NCI-H2227 (cell line): ENCODE data around the gene MARCHF3.
"Not testable (repeated sequence)": the region's sequence is repeated elsewhere in the genome, so short reads cannot be mapped to it uniquely, and the experiment has no call there.

Source experiments
- DNase-seq: peaks from one replicate; lab custom pipeline; 2025; ENCODE audit not compliant: unreplicated experiment; lab: John Stamatoyannopoulos, UW

The MARCHF3 gene

GRCh38 chr5:126852841-126853271, 177.5 kb downstream of the MARCHF3 start:
- no peak for DNase-seq

- DNase-seq = no peak
These were observed 178.2 kb downstream of the MARCHF3 start for GRCh38 chr5:126852091-126852571.

GRCh38 chr5:126851501-126852011, 178.8 kb downstream of the MARCHF3 start:
- DNase-seq = no peak

GRCh38 chr5:126849101-126849678, 181.2 kb downstream of the MARCHF3 start:
- no peak for DNase-seq

- DNase-seq = no peak
These were observed 182.1 kb downstream of the MARCHF3 start for GRCh38 chr5:126848253-126848652.

- no peak for DNase-seq
These were observed 182.5 kb downstream of the MARCHF3 start for GRCh38 chr5:126847826-126848251.

GRCh38 chr5:126847456-126847820, 182.9 kb downstream of the MARCHF3 start:
- no peak for DNase-seq

- no peak for DNase-seq
These were observed 183.5 kb downstream of the MARCHF3 start for GRCh38 chr5:126846744-126847455.

GRCh38 chr5:126846344-126846743, 184.0 kb downstream of the MARCHF3 start:
- no peak for DNase-seq

- not testable (repeated sequence) for DNase-seq
These were observed 184.8 kb downstream of the MARCHF3 start for GRCh38 chr5:126845470-126846070.

- not testable (repeated sequence) for DNase-seq
These were observed 187.0 kb downstream of the MARCHF3 start for GRCh38 chr5:126843375-126843774.

GRCh38 chr5:126839407-126839806, 191.0 kb downstream of the MARCHF3 start:
- not testable (repeated sequence) for DNase-seq

GRCh38 chr5:126837906-126838539, 192.3 kb downstream of the MARCHF3 start:
- no peak for DNase-seq

GRCh38 chr5:126837242-126837641, 193.1 kb downstream of the MARCHF3 start:
- DNase-seq = no peak

- DNase-seq = no peak
These were observed 193.6 kb downstream of the MARCHF3 start for GRCh38 chr5:126836778-126837177.

- DNase-seq = no peak
These were observed 199.2 kb downstream of the MARCHF3 start for GRCh38 chr5:126831156-126831555.

GRCh38 chr5:126830061-126830460, 200.3 kb downstream of the MARCHF3 start:
- no peak for DNase-seq

- DNase-seq = no peak
These were observed 201.3 kb downstream of the MARCHF3 start for GRCh38 chr5:126829098-126829497.

GRCh38 chr5:126826619-126827215, 203.6 kb downstream of the MARCHF3 start:
- DNase-seq = no peak

GRCh38 chr5:126819253-126819652, 211.1 kb downstream of the MARCHF3 start:
- DNase-seq = no peak

- DNase-seq = no peak
These were observed 211.6 kb downstream of the MARCHF3 start for GRCh38 chr5:126818736-126819135.
